WERI-Rb-1 (cell line): ENCODE results near the gene CRYBB1.

ENCODE experiments used
- DNase-seq: peaks from one replicate; pipeline ENCODE4 v3.0.0-alpha.2; 2020
- H3K27ac ChIP-seq: fragments of 250-450 bp; sonication (Bioruptor Pico); 2 replicates; pipeline ENCODE4 v1.5.1; 2020; ENCODE audit warnings: mild to moderate bottlenecking, moderate library complexity
- H3K27me3 ChIP-seq: fragments of 250-450 bp; sonication (Bioruptor Pico); 2 replicates; pipeline ENCODE4 v1.5.1; 2021; ENCODE audit warnings: mild to moderate bottlenecking, low read depth, moderate library complexity; ENCODE audit not compliant: insufficient read depth, severe bottlenecking
- H3K36me3 ChIP-seq: fragments of 250-450 bp; sonication (Bioruptor Pico); 2 replicates; pipeline ENCODE4 v1.5.1; 2020; ENCODE audit warnings: mild to moderate bottlenecking, moderate library complexity
- H3K4me3 ChIP-seq: 2 replicates; pipeline ENCODE4 v1.5.1; 2011; ENCODE audit warnings: low read depth, mild to moderate bottlenecking, control low read depth, low read length
- H3K9me3 ChIP-seq: fragments of 250-450 bp; sonication (Bioruptor Pico); 2 replicates; pipeline ENCODE4 v1.5.1; 2021; ENCODE audit warnings: mild to moderate bottlenecking, moderate library complexity; ENCODE audit not compliant: severe bottlenecking
- CTCF ChIP-seq: IDR thresholded peaks from 2 replicates; pipeline ENCODE4 v1.5.1; 2011; ENCODE audit warnings: low read depth, mild to moderate bottlenecking, control low read depth, inconsistent platforms, low read length

The CRYBB1 gene

GRCh38 chr22:26559961-26560575 is 57.8 kb downstream of the CRYBB1 start:
- DNase-seq: no peak
- TF ChIP-seq CTCF: no peak
- Histone ChIP-seq H3K27me3 (no peaks in the 10 kb centered on the region), H3K4me3 (no peak overlapping the region), H3K9me3 (no peaks in the 10 kb centered on the region), H3K27ac (no peak overlapping the region), H3K36me3 (no peaks in the 10 kb centered on the region)

GRCh38 chr22:26558248-26558895 is 59.5 kb downstream of the CRYBB1 start:
- no peak for DNase-seq
- peak; percentile 28; the same call in 1 of the 2 replicates for TF ChIP-seq CTCF

GRCh38 chr22:26556904-26557303 is 60.9 kb downstream of the CRYBB1 start:
- no peak overlapping the region for H3K4me3 ChIP-seq
- H3K9me3 ChIP-seq: no peaks in the 10 kb centered on the region
- H3K27ac ChIP-seq: no peak overlapping the region
- TF ChIP-seq CTCF: no peak
- no peaks in the 10 kb centered on the region for H3K27me3 ChIP-seq
- DNase-seq: no peak
- no peaks in the 10 kb centered on the region for H3K36me3 ChIP-seq

More at GRCh38 chr22:26558248-26558895, 59.5 kb downstream of the CRYBB1 start:
- Histone ChIP-seq H3K9me3 (no peaks in the 10 kb centered on the region), H3K36me3 (no peaks in the 10 kb centered on the region), H3K27ac (no peak overlapping the region), H3K4me3 (no peak overlapping the region), H3K27me3 (no peaks in the 10 kb centered on the region)

- Histone ChIP-seq H3K27ac (no peak overlapping the region), H3K4me3 (no peak overlapping the region), H3K9me3 (no peaks in the 10 kb centered on the region), H3K36me3 (no peaks in the 10 kb centered on the region), H3K27me3 (no peaks in the 10 kb centered on the region)
- DNase-seq: no peak
- no peak for TF ChIP-seq CTCF
These were observed 62.3 kb downstream of the CRYBB1 start for GRCh38 chr22:26555478-26555877.

- H3K4me3 ChIP-seq: no peak overlapping the region
- H3K9me3 ChIP-seq: no peaks in the 10 kb centered on the region
- H3K27me3 ChIP-seq: no peaks in the 10 kb centered on the region
- DNase-seq: no peak
- TF ChIP-seq CTCF: no peak
- H3K27ac ChIP-seq: no peak overlapping the region
- H3K36me3 ChIP-seq: no peaks in the 10 kb centered on the region
These were observed 62.9 kb downstream of the CRYBB1 start for GRCh38 chr22:26554956-26555355.
